GM23248 (cell line): ENCODE results near the gene MFSD2A.

Source experiments
- EZH2 ChIP-seq: fragments of 200-600 bp; sonication (generic); IDR thresholded peaks from 2 replicates; pipeline ENCODE4 v1.6.1; 2018; ENCODE audit warnings: antibody characterized with exemption, mild to moderate bottlenecking; ENCODE audit not compliant: insufficient read depth, poor library complexity, severe bottlenecking
- EZH2phosphoT487 ChIP-seq: fragments of 200-600 bp; sonication (generic); IDR thresholded peaks from 2 replicates; pipeline ENCODE4 v1.6.1; 2018; ENCODE audit warnings: antibody characterized with exemption, moderate library complexity, mild to moderate bottlenecking, low read depth; ENCODE audit not compliant: insufficient read depth

DNA sequence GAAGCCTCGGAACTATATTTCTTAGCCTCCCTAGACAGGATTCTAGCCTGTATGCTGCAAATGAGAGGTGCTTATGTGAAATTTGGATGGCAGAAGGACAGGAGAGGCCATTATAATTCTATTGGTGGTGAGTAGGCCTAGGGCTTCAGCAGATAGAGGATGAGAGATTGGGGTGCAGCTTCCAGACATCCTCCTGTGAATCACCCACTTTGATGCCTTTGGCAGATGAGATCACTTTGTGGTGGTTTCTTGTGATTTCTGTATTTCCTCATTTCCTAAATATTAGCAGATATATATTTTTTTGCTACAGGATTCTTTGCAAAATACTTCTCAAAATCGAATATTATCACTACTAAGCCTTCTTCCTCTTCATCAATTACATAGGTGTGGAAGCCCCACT lies 37.3 kb downstream of the MFSD2A start:
- TF ChIP-seq EZH2phosphoT487 (no peak), EZH2 (no peak)
